H1 (cell line): Measurements from ENCODE around the gene PXDC1. TPM values are rescaled to one million over a fixed set of nuclear protein-coding genes. Genes with fewer than 3 reads are reported as not detected.
A peak's percentile ranks its signal among the peaks of the same experiment; 100 is the strongest.
"Not testable (repeated sequence)": the region's sequence is repeated elsewhere in the genome, so short reads cannot be mapped to it uniquely, and the experiment has no call there.

Experiments
- CTCF ChIA-PET: fragments of 300-600 bp; sonication (Branson Sonifier 250); formaldehyde crosslinking; loops from one replicate; lab custom pipeline; 2021; ENCODE audit not compliant: partially characterized antibody; lab: Charles Lee
- POLR2A ChIA-PET: fragments of 300-600 bp; sonication (Branson Sonifier 250); formaldehyde crosslinking; loops from one replicate; lab custom pipeline; 2021; ENCODE audit warnings: inconsistent platforms; ENCODE audit not compliant: partially characterized antibody; lab: Charles Lee
- DNase-seq, 2 experiments: peaks; one replicate each; pipeline versions ENCODE4 v3.0.0 to v3.0.0-alpha.2; 2010 to 2022; ENCODE audit warnings: low spot score in 2 of 2, low read depth in 1 of 2, mixed read lengths in 1 of 2
- FAIRE-seq: peaks from 2 replicates; lab custom pipeline; 2011; peaks lifted over from hg19 to GRCh38; lab: Jason Lieb, UNC
- H2AFZ ChIP-seq: 2 replicates; pipeline ENCODE4 v1.8.1; 2012; ENCODE audit warnings: low read length, inconsistent platforms
- H2AK5ac ChIP-seq: 2 replicates; pipeline ENCODE4 v1.6.1; 2013; ENCODE audit warnings: low read depth, low read length
- H2BK120ac ChIP-seq: replicated peaks from 2 replicates; pipeline ENCODE3; 2013; ENCODE audit warnings: low read depth, low read length, inconsistent platforms
- H2BK12ac ChIP-seq: 2 replicates; pipeline ENCODE4 v1.6.1; 2013; ENCODE audit warnings: low read depth, low read length
- H2BK15ac ChIP-seq: 2 replicates; pipeline ENCODE4 v1.6.1; 2013; ENCODE audit warnings: low read length
- H2BK20ac ChIP-seq: 2 replicates; pipeline ENCODE4 v1.6.1; 2013; ENCODE audit warnings: low read length
- H2BK5ac ChIP-seq: 2 replicates; pipeline ENCODE4 v1.6.1; 2013; ENCODE audit warnings: low read depth, low read length
- H3K14ac ChIP-seq: 2 replicates; pipeline ENCODE4 v1.6.1; 2013; ENCODE audit warnings: inconsistent platforms; ENCODE audit not compliant: insufficient read length
- H3K18ac ChIP-seq: 2 replicates; pipeline ENCODE4 v1.6.1; 2013; ENCODE audit warnings: low read length; ENCODE audit errors: extremely low read depth
- H3K23ac ChIP-seq: 2 replicates; pipeline ENCODE4 v1.6.1; 2013; ENCODE audit warnings: inconsistent platforms; ENCODE audit not compliant: insufficient read length
- H3K23me2 ChIP-seq: 2 replicates; pipeline ENCODE4 v1.6.1; 2013; ENCODE audit warnings: low read depth, low read length
- H3K27ac ChIP-seq: 2 replicates; pipeline ENCODE4 v1.6.1; 2011; ENCODE audit warnings: low read depth, low read length, inconsistent platforms
- H3K27me3 ChIP-seq, 4 experiments: replicated peaks in 1 of 4; 1 replicate in 1 of 4; 2 replicates in 3 of 4; pipeline versions ENCODE4 v1.6.1 to v1.8.1; 2011 to 2013; ENCODE audit warnings: low read length in 3 of 4, mild to moderate bottlenecking in 3 of 4, inconsistent platforms in 2 of 4, mixed read lengths in 2 of 4, moderate library complexity in 1 of 4; ENCODE audit not compliant: control insufficient read depth in 3 of 4, insufficient read depth in 3 of 4; ENCODE audit errors: extremely low read depth in 1 of 4
- H3K36me3 ChIP-seq, 4 experiments: 2 replicates each; pipeline versions ENCODE4 v1.6.1 to v1.8.1; 2011 to 2013; ENCODE audit warnings: mild to moderate bottlenecking in 4 of 4, low read length in 3 of 4, moderate library complexity in 2 of 4, control low read depth in 1 of 4, inconsistent platforms in 1 of 4; ENCODE audit not compliant: insufficient read depth in 4 of 4, control insufficient read depth in 2 of 4
- H3K4ac ChIP-seq: replicated peaks from 2 replicates; pipeline ENCODE3; 2013; ENCODE audit warnings: low read length, low read depth, mixed read lengths, inconsistent platforms; ENCODE audit not compliant: insufficient read length
- H3K4me1 ChIP-seq, 4 experiments: replicated peaks in 1 of 4; 1 replicate in 1 of 4; 2 replicates in 3 of 4; pipeline versions ENCODE4 v1.6.1 to v1.8.1; 2011 to 2013; ENCODE audit warnings: low read length in 3 of 4, inconsistent platforms in 2 of 4, mixed read lengths in 1 of 4; ENCODE audit not compliant: insufficient read depth in 4 of 4, control insufficient read depth in 3 of 4
- H3K4me2 ChIP-seq, 2 experiments: 2 replicates each; pipeline versions ENCODE4 v1.6.1 to v1.8.1; 2011 to 2013; ENCODE audit warnings: low read depth in 2 of 2, low read length in 2 of 2, control low read depth in 1 of 2, inconsistent platforms in 1 of 2, mild to moderate bottlenecking in 1 of 2; ENCODE audit not compliant: insufficient read depth in 1 of 2
- H3K4me3 ChIP-seq, 4 experiments: fragments of 200-600, 300-600 bp in 1 of 4; sonication (generic), shearing (Covaris generic), sonication (Bioruptor Twin) in 1 of 4; 2 replicates each; pipeline versions ENCODE4 v1.5.1 to v1.8.1; 2011 to 2016; ENCODE audit warnings: low read length in 4 of 4, low read depth in 3 of 4, control low read depth in 2 of 4, inconsistent platforms in 2 of 4, mild to moderate bottlenecking in 2 of 4, mixed read lengths in 1 of 4, moderate library complexity in 1 of 4; ENCODE audit not compliant: insufficient read depth in 2 of 4; ENCODE audit errors: extremely low read depth in 1 of 4
- H3K56ac ChIP-seq: replicated peaks from 2 replicates; pipeline ENCODE3; 2013; ENCODE audit warnings: low read depth, mild to moderate bottlenecking, mixed read lengths, low read length, inconsistent platforms; ENCODE audit not compliant: insufficient read length
- H3K79me1 ChIP-seq: 2 replicates; pipeline ENCODE4 v1.6.1; 2013; ENCODE audit warnings: low read depth, low read length, control low read depth
- H3K79me2 ChIP-seq, 2 experiments: 2 replicates each; pipeline versions ENCODE4 v1.6.1 to v1.8.1; 2012 to 2013; ENCODE audit warnings: low read length in 2 of 2, mild to moderate bottlenecking in 2 of 2, inconsistent platforms in 1 of 2; ENCODE audit not compliant: insufficient read depth in 2 of 2, control insufficient read depth in 1 of 2
- H3K9ac ChIP-seq, 4 experiments: replicated peaks in 1 of 4; 1 replicate in 1 of 4; 2 replicates in 3 of 4; pipeline versions ENCODE4 v1.6.1 to v1.8.1; 2011 to 2013; ENCODE audit warnings: low read depth in 3 of 4, low read length in 3 of 4, control low read depth in 2 of 4, mild to moderate bottlenecking in 2 of 4, moderate library complexity in 2 of 4, inconsistent platforms in 1 of 4; ENCODE audit errors: extremely low read depth in 1 of 4
- H3K9me3 ChIP-seq, 2 experiments: 2 replicates each; pipeline versions ENCODE4 v1.6.1 to v1.8.1; 2012 to 2013; ENCODE audit warnings: mild to moderate bottlenecking in 2 of 2, moderate library complexity in 2 of 2, control low read depth in 1 of 2, inconsistent platforms in 1 of 2, low read depth in 1 of 2, low read length in 1 of 2, mixed read lengths in 1 of 2; ENCODE audit not compliant: insufficient read depth in 2 of 2
- H4K20me1 ChIP-seq, 2 experiments: replicated peaks in 1 of 2; 2 replicates each; pipeline versions ENCODE3 to v1.8.1; 2011 to 2013; ENCODE audit warnings: inconsistent platforms in 2 of 2, low read length in 2 of 2, mild to moderate bottlenecking in 1 of 2; ENCODE audit not compliant: insufficient read depth in 2 of 2, control insufficient read depth in 1 of 2
- H4K5ac ChIP-seq: 2 replicates; pipeline ENCODE4 v1.6.1; 2013; ENCODE audit warnings: low read length, low read depth, mixed read lengths, inconsistent platforms; ENCODE audit not compliant: insufficient read length
- H4K8ac ChIP-seq: 2 replicates; pipeline ENCODE4 v1.8.0; 2013; ENCODE audit warnings: mild to moderate bottlenecking, moderate library complexity, low read length, inconsistent platforms; ENCODE audit not compliant: insufficient read depth; ENCODE audit errors: extremely low read depth
- H4K91ac ChIP-seq: replicated peaks from 2 replicates; pipeline ENCODE3; 2013; ENCODE audit warnings: low read length, mixed read lengths, inconsistent platforms; ENCODE audit not compliant: insufficient read length
- TEAD4 ChIP-seq: IDR thresholded peaks from 2 replicates; pipeline ENCODE4 v1.6.1; 2012; ENCODE audit warnings: low read depth, low read length, inconsistent platforms, mixed read lengths
- WGBS, 2 experiments: shearing (Covaris generic) in 1 of 2; methylation state at CpG; one replicate each; pipeline versions ENCODE4 v1.1.6 to v1.1.7; 2013 to 2015; ENCODE audit warnings: low lambda C conversion rate in 2 of 2, mixed read lengths in 2 of 2, inconsistent platforms in 1 of 2, low coverage in 1 of 2, missing lambda C conversion rate in 1 of 2; ENCODE audit not compliant: insufficient replicate concordance in 2 of 2, insufficient coverage in 1 of 2, insufficient read length in 1 of 2; ENCODE audit errors: extremely low coverage in 1 of 2, missing lambda C conversion rate in 1 of 2; 5-methylcytosine and 5-hydroxymethylcytosine counted together
- polyA plus RNA-seq, 7 experiments: library from polyadenylated mRNA; depleted of rRNA in 3 of 7; stranded (reverse) in 5 of 7; unstranded in 2 of 7; fragments of >200 nt in 5 of 7; fragments of 200-250 nt in 2 of 7; gene quantifications; 1 replicate in 5 of 7; 2 replicates in 1 of 7; 4 replicates in 1 of 7; pipeline versions ENCODE4 v1.2.1 to v1.2.3, GENCODE V29; 2011 to 2013; ENCODE audit warnings: missing spikeins in 2 of 7, mixed read lengths in 2 of 7
- total RNA-seq: library from RNA; stranded (reverse); fragmentation: NEBNext Ultra II Directional; extraction: Animal tissue kit (Norgen Biotek cat#: 25700); gene quantifications from 2 replicates; pipeline ENCODE4 v1.2.1, GENCODE V29; 2021

PXDC1 gene
- total and polyA plus RNA-seq, 2 of the 8 experiments (the other 6 are each of a cell fraction or from before 2014, with no cell fraction given), result 1.7 to 2.0 TPM

GRCh38 chr6:3754032-3754725, 2.7 kb upstream of the PXDC1 start:
- not testable (repeated sequence) for H3K79me1 ChIP-seq, H3K14ac ChIP-seq, H2AFZ ChIP-seq, H2AK5ac ChIP-seq, H3K4ac ChIP-seq, H4K20me1 ChIP-seq, FAIRE-seq, H3K79me2 ChIP-seq, H2BK120ac ChIP-seq, H3K4me2 ChIP-seq, H3K36me3 ChIP-seq, H3K4me3 ChIP-seq, H4K8ac ChIP-seq, H3K27ac ChIP-seq, H2BK5ac ChIP-seq, DNase-seq, H3K9ac ChIP-seq, H2BK15ac ChIP-seq, H3K23ac ChIP-seq, H3K56ac ChIP-seq, H3K18ac ChIP-seq, H4K91ac ChIP-seq, H4K5ac ChIP-seq, H3K9me3 ChIP-seq
- H2BK20ac ChIP-seq, result peak overlapping the region; percentile 48; the same call in 1 of the 2 replicates
- 87% methylated on average over 11 of the region's 15 CpGs; no CpG with 5 or more reads in 1 of the 2 experiments for WGBS, 2 experiments
- POLR2A ChIA-PET, result interaction anchor here (1.7 kb wide), 1 partner anchor 17 kb away, joined by 5 read pairs; no protein-coding TSS in a partner anchor
- peaks cover 12 to 50% (median 41%) of the 10 kb centered on the region in 4 experiments for H3K27me3 ChIP-seq
- CTCF ChIA-PET, result interaction anchor here (0.6 to 4.1 kb wide), 7 partner anchors 9 to 224 kb away, joined by 3 to 17 read pairs (median 13); partner anchors contain the start of gene FAM50B
- H3K23me2 ChIP-seq, result peaks cover 19% of the 10 kb centered on the region
- H3K4me1 ChIP-seq, result peaks cover 3 to 30% (median 10%) of the 10 kb centered on the region in 4 experiments
- H2BK12ac ChIP-seq, result 0 out of 2 replicates have a peak overlapping the region, but pooled peaks have one; percentile 68
- TF ChIP-seq TEAD4, result peak; percentile 54; the same call in 1 of the 2 replicates
